OCI-M2 (cell line): ENCODE measurements around the gene NTN5.
"Not testable (repeated sequence)": the region's sequence is repeated elsewhere in the genome, so short reads cannot be mapped to it uniquely, and the experiment has no call there.

Experiments
- DNase-seq: peaks from one replicate; lab custom pipeline; 2025; ENCODE audit not compliant: unreplicated experiment; lab: John Stamatoyannopoulos, UW

Gene NTN5

GRCh38 chr19:48698046-48698445 lies 25.2 kb upstream of the NTN5 start:
- DNase-seq: no peak

- DNase-seq: no peak
Observed at GRCh38 chr19:48696353-48697010, 23.7 kb upstream of the NTN5 start.

GRCh38 chr19:48695743-48696352 lies 23.0 kb upstream of the NTN5 start, which contains the start of gene FUT2:
Gene FUT2 (plus strand): TSS chr19:48695971. CDS start chr19:48702957, 6,986 bp downstream.
- no peak for DNase-seq

- DNase-seq: not testable (repeated sequence)
Observed at GRCh38 chr19:48693629-48694028, 20.8 kb upstream of the NTN5 start.

GRCh38 chr19:48689449-48689848 lies 16.6 kb upstream of the NTN5 start:
- no peak for DNase-seq

GRCh38 chr19:48687776-48688175 lies 15.0 kb upstream of the NTN5 start:
- no peak for DNase-seq

- not testable (repeated sequence) for DNase-seq
Observed at GRCh38 chr19:48686637-48687036, 13.8 kb upstream of the NTN5 start.

GRCh38 chr19:48686088-48686487 lies 13.3 kb upstream of the NTN5 start:
- no peak for DNase-seq

- no peak for DNase-seq
Observed at GRCh38 chr19:48685583-48685982, 12.8 kb upstream of the NTN5 start.

- DNase-seq: no peak
Observed at GRCh38 chr19:48683349-48683748, 10.5 kb upstream of the NTN5 start.

GRCh38 chr19:48681127-48681470 lies 8.3 kb upstream of the NTN5 start:
- peak; percentile 38 for DNase-seq

- DNase-seq: no peak
Observed at GRCh38 chr19:48680436-48681126, 7.8 kb upstream of the NTN5 start.

GRCh38 chr19:48680006-48680405 lies 7.2 kb upstream of the NTN5 start:
- DNase-seq: not testable (repeated sequence)

GRCh38 chr19:48678201-48678600 lies 5.4 kb upstream of the NTN5 start:
- DNase-seq: no peak

GRCh38 chr19:48676887-48677286 lies 4.1 kb upstream of the NTN5 start:
- DNase-seq: no peak

- DNase-seq: no peak
Observed at GRCh38 chr19:48676487-48676886, 3.7 kb upstream of the NTN5 start.

GRCh38 chr19:48674921-48675824 lies 2.4 kb upstream of the NTN5 start:
- peak; percentile 77 for DNase-seq

- DNase-seq: no peak
Observed at GRCh38 chr19:48674216-48674809, 1.5 kb upstream of the NTN5 start.

GRCh38 chr19:48673436-48674100 lies 751 bp upstream of the NTN5 start:
- DNase-seq: no peak

GRCh38 chr19:48671446-48671995 lies 1.3 kb downstream of the NTN5 start:
- DNase-seq: no peak
